Gastroesophageal sphincter (tissue), 3 donors: Measurements from ENCODE around the gene ZNF697.

Experiments used
- CTCF ChIP-seq, 4 experiments: fragments of 200-600 bp in 2 of 4; fragments of 450-650 bp in 2 of 4; sonication (generic) in 1 of 4; IDR thresholded peaks; one replicate each; pipeline ENCODE4 v1.5.1; 2017 to 2019; ENCODE audit warnings: antibody characterized with exemption in 4 of 4, mild to moderate bottlenecking in 2 of 4, moderate library complexity in 2 of 4
- POLR2A ChIP-seq, 2 donors: fragments of 450-650 bp; IDR thresholded peaks; one replicate each; pipeline ENCODE4 v1.6.1; 2017; ENCODE audit warnings: antibody characterized with exemption in 2 of 2, mild to moderate bottlenecking in 2 of 2, moderate library complexity in 1 of 2
- POLR2AphosphoS5 ChIP-seq: sonication (generic); formaldehyde crosslinking; IDR thresholded peaks from one replicate; pipeline ENCODE4 v1.6.1; 2017; ENCODE audit warnings: antibody characterized with exemption

- TF ChIP-seq CTCF (IDR thresholded peaks at IDR 0.05) (no peak), POLR2AphosphoS5 (no peak), POLR2A (IDR thresholded peaks at IDR 0.05) (no peak)
These were observed 546 bp upstream of the ZNF697 start for GRCh38 chr1:119648620-119649004.
